GM18498 (cell line): ENCODE data around the gene DESI1.
"Not testable (repeated sequence)": the region's sequence is repeated elsewhere in the genome, so short reads cannot be mapped to it uniquely, and the experiment has no call there.

Source experiments
- ATAC-seq: cut with Tn5 transposase; IDR thresholded peaks from one replicate; pipeline ENCODE4 v1.9.1; 2021; ENCODE audit warnings: mild to moderate bottlenecking, moderate library complexity; ENCODE audit not compliant: unreplicated experiment

The DESI1 gene

DNA sequence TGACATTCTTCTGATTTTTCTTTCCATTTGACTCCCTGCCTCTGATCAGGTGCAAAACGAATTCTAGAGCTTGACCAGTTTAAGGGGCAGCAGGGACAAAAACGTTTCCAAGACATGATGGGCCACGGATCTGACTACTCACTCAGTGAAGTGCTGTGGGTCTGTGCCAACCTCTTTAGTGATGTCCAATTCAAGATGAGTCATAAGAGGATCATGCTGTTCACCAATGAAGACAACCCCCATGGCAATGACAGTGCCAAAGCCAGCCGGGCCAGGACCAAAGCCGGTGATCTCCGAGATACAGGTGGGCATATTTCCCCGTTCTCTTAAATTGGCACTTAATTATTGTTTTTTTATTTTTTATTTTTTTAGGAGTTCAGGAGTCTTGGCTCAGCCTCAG is 15.6 kb upstream of the DESI1 start:
- no peak for ATAC-seq

DNA sequence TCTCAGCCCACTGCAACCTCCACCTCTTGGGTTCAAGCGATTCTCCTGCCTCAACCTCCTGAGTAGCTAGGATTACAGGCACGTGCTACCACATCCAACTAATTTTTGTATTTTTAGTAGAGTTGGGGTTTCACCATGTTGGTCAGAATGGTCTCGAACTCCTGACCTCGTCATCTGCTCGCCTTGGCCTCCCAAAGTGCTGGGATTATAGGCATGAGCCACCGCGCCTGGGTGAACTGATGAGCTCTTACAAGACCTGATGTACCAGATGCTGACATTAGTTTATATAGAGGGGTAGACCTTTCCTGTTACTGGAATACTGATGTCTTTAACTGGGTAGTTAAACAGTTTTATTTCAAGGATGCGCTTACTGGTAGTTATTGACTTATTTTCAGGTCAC is 13.8 kb upstream of the DESI1 start:
- ATAC-seq: not testable (repeated sequence)

DNA sequence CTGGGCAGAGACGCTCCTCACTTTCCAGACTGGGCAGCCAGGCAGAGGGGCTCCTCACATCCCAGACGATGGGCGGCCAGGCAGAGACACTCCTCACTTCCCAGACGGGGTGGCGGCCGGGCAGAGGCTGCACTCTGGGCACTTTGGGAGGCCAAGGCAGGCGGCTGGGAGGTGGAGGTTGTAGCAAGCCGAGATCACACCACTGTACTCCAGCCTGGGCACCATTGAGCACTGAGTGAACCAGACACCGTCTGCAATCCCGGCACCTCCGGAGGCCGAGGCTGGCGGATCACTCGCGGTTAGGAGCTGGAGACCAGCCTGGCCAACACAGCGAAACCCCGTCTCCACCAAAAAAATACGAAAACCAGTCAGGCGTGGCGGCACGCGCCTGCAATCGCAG is 10.8 kb upstream of the DESI1 start:
- ATAC-seq: not testable (repeated sequence)

DNA sequence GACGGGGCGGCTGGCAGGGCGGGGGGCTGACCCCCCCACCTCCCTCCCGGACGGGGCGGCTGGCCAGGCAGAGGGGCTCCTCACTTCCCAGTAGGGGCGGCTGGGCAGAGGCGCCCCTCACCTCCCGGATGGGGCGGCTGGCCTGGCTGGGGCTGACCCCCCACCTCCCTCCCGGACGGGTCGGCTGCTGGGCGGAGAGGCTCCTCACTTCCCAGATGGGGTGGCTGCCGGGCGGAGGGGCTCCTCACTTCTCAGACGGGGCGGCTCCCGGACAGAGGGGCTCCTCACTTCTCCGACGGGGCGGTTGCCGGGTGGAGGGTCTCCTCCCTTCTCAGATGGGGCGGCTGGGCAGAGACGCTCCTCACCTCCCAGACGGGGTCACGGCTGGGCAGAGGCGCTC is 10.3 kb upstream of the DESI1 start:
- ATAC-seq: not testable (repeated sequence)

DNA sequence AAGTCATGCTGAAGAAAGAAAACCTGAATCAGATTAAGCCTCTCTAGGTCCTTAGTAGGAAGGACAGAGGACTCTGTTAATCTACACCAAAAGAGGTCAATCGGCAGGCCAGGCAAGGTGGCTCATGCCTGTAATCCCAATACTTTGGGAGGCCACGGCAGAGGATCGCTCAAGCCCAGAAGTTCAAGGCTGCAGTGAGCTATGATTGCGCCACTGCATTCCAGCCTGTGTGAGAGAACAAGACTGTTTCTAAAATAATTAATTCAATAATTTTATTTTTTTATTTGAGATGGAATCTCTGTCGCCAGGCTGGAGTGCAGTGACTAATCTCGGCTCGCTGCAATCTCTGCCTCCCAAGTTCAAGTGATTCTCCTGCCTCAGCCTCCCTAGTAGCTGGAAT is 4.7 kb upstream of the DESI1 start:
- no peak for ATAC-seq

DNA sequence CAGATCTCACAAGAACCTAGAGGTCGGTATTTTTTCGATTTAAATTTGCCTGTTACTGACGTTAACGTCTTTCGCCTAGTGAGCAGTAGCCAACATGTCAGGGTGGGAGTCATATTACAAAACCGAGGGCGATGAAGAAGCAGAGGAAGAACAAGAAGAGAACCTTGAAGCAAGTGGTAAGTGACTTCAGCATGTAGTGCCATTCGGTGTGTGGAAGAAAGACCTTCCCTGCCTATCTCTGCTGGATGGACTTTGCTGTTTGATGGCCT is 1.0 kb upstream of the DESI1 start:
- ATAC-seq: no peak

DNA sequence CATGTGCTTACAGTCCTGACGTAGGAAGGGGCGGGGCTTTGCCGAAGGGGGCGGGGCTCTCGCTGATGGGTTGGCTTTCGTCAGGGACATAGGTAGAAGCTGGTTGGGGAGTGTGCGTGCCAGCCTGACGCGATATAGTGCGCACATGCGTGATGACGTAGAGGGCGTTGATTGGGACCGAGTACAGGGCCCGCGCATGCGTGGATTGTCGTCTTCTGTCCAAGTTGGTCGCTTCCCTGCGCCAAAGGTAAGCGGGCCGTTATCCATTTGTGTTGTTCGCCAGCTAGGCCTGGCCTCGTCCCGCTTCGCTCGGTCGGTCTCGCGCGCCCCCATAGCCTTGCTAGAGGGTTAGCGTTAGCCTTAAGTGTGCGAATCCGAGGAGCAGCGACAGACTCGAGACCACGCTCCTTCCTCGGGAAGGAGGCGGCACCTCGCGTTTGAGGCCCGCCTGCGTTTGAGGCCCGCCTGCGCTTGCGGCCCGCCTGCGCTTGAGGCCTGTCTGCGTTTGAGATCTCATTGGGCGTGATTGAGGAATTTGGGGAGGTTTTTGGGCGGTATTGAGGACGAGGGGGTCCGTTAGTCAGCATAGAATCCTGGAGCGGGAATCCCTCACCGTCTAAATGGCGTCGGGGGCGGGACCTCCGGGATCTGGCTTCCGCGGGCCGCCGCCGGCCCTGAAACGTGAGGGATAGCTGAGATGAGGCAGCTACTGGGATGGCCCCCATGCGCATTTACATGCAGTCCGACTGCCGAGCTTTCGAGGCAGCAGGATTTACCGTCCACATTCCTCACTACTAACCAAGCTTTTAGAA is 462 bp upstream of the DESI1 start, which contains the start of gene XRCC6:
XRCC6 (plus strand) TSS at position 197 of the 812 bp plus-strand sequence. CDS start 710 bp downstream, outside the sequence.
- peak; percentile 81 for ATAC-seq

DNA sequence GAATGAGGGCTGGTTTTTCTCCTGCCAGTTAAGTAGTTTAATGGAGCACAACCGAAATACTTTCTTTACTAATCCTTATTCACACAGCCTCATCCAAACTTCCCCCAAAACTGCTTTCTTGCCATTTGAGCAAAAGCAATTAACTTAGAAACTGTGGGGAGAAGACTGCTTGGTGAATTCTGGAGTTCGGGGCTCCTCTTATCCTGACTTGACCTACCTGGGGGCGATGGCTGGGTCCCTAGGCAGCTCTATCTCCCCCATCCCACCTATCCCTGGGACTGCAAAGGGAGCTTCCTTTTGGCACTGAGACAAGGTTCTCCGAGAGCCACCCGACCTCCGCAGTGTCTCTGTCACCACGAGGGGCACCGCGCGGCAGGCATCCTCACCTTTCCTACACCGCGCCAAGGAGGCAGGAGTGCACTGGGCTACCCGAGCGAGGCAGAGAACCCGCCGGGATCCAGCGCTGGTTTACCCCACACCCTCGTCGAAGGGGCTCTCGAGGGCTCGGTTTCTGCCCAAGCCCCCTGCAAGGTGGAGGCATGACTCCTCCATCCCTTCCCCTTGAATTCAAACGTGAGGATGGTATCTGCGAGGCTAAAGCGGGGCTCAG is 759 bp downstream of the DESI1 start:
- peak; percentile 14 for ATAC-seq

DNA sequence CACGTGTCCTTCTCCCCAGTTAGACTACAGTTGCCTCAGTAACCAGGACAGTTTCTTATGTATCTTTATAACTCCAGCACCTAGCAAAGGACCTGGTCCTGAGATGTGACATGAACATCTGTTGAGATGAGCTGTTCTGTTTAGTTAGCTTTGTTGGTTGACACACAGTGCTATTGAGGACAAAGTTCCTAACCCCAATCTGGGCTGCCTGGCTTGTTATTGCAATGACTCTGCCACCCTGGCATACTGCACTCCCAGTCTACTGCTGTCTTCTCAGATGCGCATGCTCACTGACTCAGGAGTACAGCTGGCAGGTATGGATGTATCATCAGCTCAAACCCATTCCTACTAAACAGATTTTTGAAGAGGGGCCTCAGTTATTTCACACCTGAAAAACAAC is 7.4 kb downstream of the DESI1 start:
- ATAC-seq: no peak

DNA sequence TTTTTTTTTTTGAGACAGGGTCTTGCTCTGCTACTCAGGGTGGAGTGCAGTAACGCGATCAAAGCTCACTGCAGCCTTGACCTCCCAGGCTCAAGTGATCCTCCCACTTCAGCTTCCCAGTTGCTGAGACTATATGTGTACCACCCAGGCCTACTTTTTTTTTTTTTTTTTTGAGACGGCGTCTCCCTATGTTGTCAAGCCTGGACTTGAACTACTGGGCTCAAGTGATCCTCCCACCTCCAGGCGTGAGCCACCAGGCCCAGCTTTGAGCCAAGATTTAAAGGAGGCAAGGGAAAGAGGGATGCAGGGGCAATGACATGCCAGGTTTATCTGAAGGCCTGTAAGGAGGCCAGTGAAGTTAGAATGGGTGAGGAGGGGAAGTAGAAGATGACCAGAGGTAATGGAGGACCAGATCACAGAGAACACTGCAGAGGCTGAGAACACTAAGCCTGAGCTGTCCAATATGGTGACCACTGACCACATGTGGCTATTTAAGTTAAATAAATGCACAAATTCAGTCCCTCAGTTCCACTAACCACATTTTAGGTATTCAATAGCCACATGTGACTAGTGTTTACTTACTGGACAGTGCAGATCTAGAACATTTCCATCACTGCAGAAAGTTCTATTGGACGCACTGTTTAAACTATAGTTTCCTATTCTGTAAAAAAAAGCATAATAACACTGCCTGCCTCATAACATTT is 8.1 kb downstream of the DESI1 start:
- no peak for ATAC-seq

DNA sequence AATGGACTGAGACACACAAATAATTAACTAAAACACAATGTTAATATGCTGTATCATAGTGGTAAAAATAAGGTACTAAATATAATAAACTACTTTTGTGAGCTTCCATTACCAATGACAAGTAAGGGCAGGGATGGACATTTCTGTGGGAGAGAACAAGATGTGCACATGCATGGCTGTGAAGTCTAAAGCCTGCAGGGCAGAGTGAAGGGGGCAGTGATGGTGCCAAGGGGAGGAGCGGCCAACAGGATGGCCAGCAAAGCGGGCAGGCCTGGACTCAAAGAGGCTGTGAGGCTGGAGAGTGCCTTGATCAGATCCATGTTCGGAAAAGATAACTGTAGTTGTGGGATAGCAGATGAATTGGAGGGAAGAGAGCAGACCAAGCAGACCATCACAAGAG is 12.5 kb downstream of the DESI1 start:
- no peak for ATAC-seq

DNA sequence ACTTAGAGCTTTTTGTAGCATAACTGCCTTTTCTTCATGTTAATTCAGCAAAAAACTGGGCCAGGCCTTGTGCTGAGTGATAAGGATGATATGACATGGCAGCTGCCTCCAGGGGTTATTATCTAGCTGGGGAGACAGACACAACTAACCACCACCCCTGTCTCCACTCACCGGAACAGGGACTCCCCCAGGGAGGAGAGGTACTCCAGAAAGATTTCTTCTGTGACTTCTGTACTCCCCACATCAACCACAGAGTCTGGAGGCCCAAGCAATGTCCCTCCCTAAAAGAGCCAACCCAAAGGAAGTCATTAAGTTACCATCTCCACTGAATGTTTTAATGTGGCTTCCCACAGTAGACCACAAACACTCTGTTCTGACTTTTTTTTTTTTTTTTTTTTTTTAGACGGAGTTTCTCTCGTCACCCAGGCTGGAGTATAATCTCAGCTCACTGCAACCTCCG is 16.9 kb downstream of the DESI1 start:
- ATAC-seq: peak; percentile 79

DNA sequence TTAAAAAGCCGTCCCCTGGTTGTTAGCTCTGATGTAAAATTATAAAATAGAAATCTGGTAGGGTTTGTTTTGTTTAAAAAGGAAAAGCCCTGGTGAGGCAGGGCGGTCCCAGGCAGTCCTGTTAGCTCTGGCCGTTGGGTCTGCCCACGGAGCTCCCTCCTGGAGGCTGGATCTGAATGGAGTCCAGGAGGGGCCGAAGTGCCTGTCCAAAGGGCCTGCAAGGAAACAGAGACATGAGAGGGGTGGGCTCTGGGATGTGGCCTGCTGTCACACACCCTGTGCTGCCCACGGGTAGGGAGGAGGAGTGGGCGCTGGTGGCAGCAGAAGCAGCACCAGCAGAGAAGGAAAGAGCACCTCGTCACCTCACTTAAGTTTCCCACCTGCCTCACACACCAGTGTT is 19.9 kb downstream of the DESI1 start:
- no peak for ATAC-seq

DNA sequence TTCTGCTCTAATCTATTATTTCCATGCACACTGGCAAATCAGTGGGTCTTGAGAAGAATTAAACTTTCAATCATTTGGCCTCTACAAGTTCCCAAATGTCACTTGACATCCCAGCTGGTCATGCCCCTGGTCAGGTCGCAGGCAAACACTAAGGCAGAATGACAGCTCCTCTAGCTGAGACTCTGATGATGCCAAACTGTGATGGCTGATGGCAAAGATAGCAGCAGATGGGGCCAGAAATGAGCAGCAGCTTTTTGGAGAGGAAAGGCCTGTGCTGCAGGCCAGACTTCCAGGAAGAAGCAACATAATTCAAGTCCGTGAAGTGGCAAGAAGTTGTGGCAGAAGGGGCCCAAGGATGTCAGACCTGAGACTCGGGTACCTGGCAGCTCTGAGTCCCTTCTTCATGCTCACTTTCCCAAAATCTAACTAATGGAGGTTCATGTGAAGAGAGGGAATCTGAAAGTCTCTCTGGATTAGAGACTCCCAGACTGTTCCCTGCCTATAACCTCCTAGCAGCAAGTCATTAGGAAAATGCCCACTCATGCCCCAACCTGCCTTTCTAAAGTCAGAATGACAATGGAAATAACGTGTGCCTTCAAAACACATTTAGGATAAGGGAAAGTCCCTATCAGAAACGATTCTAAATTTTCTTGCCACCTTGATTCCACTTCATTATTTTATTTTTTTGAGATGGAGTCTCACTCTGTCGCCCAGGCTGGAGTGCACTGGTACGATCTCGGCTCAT is 21.8 kb downstream of the DESI1 start:
- no peak for ATAC-seq

DNA sequence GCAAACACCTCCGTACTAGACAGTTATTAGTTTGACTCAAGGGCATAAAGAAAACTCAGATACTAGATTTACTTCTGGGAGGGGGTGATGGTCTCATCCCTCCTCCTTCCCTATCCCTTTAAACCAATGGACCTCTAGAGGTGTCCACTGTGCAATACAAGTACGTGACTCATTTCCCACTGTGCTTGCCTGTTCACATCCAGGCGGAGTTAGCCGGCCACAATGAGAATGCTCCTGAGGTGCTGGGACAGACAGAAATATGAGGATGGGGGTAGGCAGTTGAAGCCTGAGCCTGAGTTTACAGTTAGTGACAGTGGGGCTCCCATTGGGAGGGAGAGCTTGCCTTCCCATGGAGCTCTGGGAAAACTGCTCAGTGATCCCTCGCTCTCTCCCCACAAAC is 22.8 kb downstream of the DESI1 start:
- ATAC-seq: no peak

DNA sequence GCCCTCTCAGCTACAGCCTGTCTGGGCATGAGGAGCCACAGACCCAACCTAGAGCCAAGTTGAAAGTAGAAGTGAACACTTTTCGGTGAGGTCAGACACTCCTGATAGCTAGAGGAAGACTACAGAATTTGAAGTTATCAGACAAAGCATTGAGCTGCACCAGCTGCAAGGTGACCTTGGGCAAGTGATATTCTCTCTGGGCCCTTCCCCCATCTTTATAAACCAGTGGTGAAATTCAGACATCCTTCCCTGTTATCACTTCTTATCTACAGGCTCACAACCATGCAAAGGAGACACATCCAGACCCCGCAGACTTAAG is 23.2 kb downstream of the DESI1 start:
- ATAC-seq: no peak

DNA sequence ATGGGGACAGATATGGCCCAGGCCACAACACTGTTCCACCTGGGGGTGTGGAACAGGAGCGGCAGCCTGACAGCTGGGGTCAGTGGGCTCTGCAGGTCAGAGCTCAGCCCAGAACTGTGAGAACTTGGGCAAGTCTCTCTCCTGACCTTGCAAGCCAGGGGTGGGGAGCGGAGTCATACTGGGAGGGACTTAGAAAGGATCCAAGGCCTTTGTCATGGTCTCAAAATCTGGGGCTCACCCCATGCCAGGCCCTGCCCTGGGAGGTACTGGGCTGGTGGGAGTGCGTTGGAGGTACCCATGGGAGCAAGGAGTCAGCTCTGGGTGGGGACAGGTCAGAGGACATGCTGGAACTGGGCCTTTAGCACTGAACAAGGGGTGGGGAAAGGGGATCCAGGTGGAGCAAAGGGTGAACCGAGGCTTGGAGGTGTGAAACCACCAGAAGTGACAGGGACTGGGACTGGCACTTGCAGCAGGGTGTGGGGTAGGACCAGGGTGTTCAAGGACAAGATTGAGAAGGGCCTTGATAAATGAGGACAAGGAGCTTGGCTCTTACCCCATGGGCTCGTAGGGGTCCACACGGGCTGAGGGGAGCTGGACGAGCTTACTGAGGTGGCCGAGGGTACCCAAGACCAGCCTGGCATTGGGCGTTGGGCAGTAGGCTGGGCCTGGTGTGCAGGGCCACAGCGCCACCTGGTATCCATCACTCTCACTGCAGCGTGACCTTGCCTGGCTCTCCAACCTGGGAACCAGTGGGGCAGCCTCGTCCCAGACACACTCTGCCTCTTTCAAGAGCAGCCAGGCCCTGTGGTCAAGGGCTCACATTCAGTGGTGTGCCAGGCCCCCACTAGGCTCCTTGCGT is 23.8 kb downstream of the DESI1 start:
- ATAC-seq: no peak

DNA sequence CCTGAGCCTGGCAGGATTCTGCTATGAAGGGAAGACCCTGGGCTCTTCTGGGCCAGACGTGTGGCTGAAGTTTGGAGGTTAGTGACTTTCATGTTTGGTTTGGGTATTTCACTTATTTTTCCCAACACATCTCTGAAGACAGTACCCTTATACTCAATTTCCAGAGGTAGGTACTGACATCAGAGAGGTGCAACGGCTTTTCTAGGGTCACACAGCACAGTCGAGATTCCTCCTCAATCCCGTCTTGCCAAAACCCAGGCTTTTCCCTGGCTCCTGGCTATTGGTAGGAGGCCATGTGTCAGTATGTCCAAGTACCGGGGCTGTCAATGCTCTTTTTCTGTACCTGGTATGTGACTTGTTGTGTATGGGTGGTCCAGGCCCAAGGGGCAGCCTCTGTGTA is 25.1 kb downstream of the DESI1 start:
- no peak for ATAC-seq

DNA sequence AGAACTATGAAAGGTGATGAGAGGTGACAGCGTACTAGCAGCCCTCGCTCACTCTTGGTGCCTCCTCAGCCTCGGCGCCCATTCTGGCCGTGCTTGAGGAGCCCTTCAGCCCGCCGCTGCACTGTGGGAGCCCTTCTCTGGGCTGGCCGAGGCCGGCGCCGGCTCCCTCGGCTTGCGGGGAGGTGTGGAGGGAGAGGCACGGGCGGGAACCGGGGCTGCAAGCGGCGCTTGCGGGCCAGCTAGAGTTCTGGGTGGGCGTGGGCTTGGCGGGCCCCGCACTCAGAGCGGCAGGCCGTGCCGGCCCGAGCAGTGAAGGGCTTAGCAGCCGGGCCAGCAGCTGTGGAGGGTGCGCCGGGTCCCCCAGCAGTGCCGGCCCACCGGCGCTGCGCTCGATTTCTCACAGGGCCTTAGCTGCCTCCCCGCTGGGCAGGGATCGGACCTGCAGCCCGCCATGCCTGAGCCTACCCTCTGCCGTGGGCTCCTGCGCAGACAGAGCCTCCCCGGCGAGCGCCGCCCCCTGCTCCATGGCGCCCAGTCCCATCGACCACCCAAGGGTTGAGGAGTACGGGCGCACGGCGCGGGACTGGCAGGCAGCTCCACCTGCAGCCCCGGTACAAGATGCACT is 27.4 kb downstream of the DESI1 start:
- not testable (repeated sequence) for ATAC-seq
